Measurements from ENCODE around the gene NELFA. TPM values are rescaled to one million over a fixed set of nuclear protein-coding genes. Genes with fewer than 3 reads are reported as not detected.

The NELFA gene
- polyA plus RNA-seq, 1 experiment = 9.3 TPM

- ChIA-PET CTCF (no interaction called here), POLR2A (no interaction called here)
- TF ChIP-seq CTCF (IDR thresholded peaks at IDR 0.05; ENCODE audit: low read depth, low read length) = no peak
- no peaks in the 10 kb centered on the region for H3K27me3 ChIP-seq (ENCODE audit: control insufficient read depth, insufficient read depth, low read length)
- no peak overlapping the region for H3K4me3 ChIP-seq (ENCODE audit: low read depth, low read length)
- no peak overlapping the region for H3K27ac ChIP-seq (ENCODE audit: low read depth, low read length)
- no peaks in the 10 kb centered on the region for H3K9me3 ChIP-seq (ENCODE audit: control insufficient read depth, insufficient read depth, low read length)
- DNase-seq (ENCODE audit: low read depth, low spot score) = no peak
These were observed 35.6 kb downstream of the NELFA start for GRCh38 chr4:1973218-1973617.

- Histone ChIP-seq H3K27ac (ENCODE audit: low read depth, low read length) (no peak overlapping the region), H3K9me3 (ENCODE audit: control insufficient read depth, insufficient read depth, low read length) (no peaks in the 10 kb centered on the region), H3K4me3 (ENCODE audit: low read depth, low read length) (no peak overlapping the region), H3K27me3 (ENCODE audit: control insufficient read depth, insufficient read depth, low read length) (no peaks in the 10 kb centered on the region)
- TF ChIP-seq CTCF (IDR thresholded peaks at IDR 0.05; ENCODE audit: low read depth, low read length) = no peak
- no peak for DNase-seq (ENCODE audit: low read depth, low spot score)
- ChIA-PET CTCF (interaction anchor here (0.6 kb wide), 1 partner anchor 19 kb away, joined by 7 read pairs; no protein-coding TSS in a partner anchor), POLR2A (no interaction called here)
These were observed 36.4 kb downstream of the NELFA start for GRCh38 chr4:1972414-1972813.

GRCh38 chr4:1971456-1972200, 37.1 kb downstream of the NELFA start:
- ChIA-PET CTCF (interaction anchor here (0.6 kb wide), 1 partner anchor 18 kb away, joined by 7 read pairs; no protein-coding TSS in a partner anchor), POLR2A (no interaction called here)
- H3K9me3 ChIP-seq (ENCODE audit: control insufficient read depth, insufficient read depth, low read length) = no peaks in the 10 kb centered on the region
- no peak overlapping the region for H3K27ac ChIP-seq (ENCODE audit: low read depth, low read length)
- no peak overlapping the region for H3K4me3 ChIP-seq (ENCODE audit: low read depth, low read length)
- no peak for DNase-seq (ENCODE audit: low read depth, low spot score)
- no peak for TF ChIP-seq CTCF (IDR thresholded peaks at IDR 0.05; ENCODE audit: low read depth, low read length)
- no peaks in the 10 kb centered on the region for H3K27me3 ChIP-seq (ENCODE audit: control insufficient read depth, insufficient read depth, low read length)

- no peak overlapping the region for H3K4me3 ChIP-seq (ENCODE audit: low read depth, low read length)
- no peak for DNase-seq (ENCODE audit: low read depth, low spot score)
- ChIA-PET CTCF (no interaction called here), POLR2A (no interaction called here)
- no peaks in the 10 kb centered on the region for H3K9me3 ChIP-seq (ENCODE audit: control insufficient read depth, insufficient read depth, low read length)
- no peaks in the 10 kb centered on the region for H3K27me3 ChIP-seq (ENCODE audit: control insufficient read depth, insufficient read depth, low read length)
- H3K27ac ChIP-seq (ENCODE audit: low read depth, low read length) = no peak overlapping the region
- no peak for TF ChIP-seq CTCF (IDR thresholded peaks at IDR 0.05; ENCODE audit: low read depth, low read length)
These were observed 37.8 kb downstream of the NELFA start for GRCh38 chr4:1970926-1971325.

GRCh38 chr4:1969928-1970723, 38.6 kb downstream of the NELFA start:
- Histone ChIP-seq H3K9me3 (ENCODE audit: control insufficient read depth, insufficient read depth, low read length) (no peaks in the 10 kb centered on the region), H3K27ac (ENCODE audit: low read depth, low read length) (no peak overlapping the region), H3K4me3 (ENCODE audit: low read depth, low read length) (no peak overlapping the region), H3K27me3 (ENCODE audit: control insufficient read depth, insufficient read depth, low read length) (no peaks in the 10 kb centered on the region)
- ChIA-PET CTCF (interaction anchor here (0.5 kb wide), 1 partner anchor 59 kb away, joined by 3 read pairs; no protein-coding TSS in a partner anchor), POLR2A (no interaction called here)
- DNase-seq (ENCODE audit: low read depth, low spot score) = no peak
- no peak for TF ChIP-seq CTCF (IDR thresholded peaks at IDR 0.05; ENCODE audit: low read depth, low read length)

All from AG04450 (cell line).